HG02981 (cell line): ENCODE measurements around the gene SCPEP1.
"Not testable (repeated sequence)": the region's sequence is repeated elsewhere in the genome, so short reads cannot be mapped to it uniquely, and the experiment has no call there.

Source experiments
- ATAC-seq: cut with Tn5 transposase; IDR thresholded peaks from one replicate; pipeline ENCODE4 v1.9.1; 2021; ENCODE audit warnings: mild to moderate bottlenecking, moderate library complexity; ENCODE audit not compliant: unreplicated experiment

The SCPEP1 gene

GRCh38 chr17:56977673-56978395 lies at the start of gene SCPEP1:
Gene SCPEP1 (plus strand): TSS chr17:56978131. CDS start chr17:56978160, 29 bp downstream.
- peak; percentile 81 for ATAC-seq

GRCh38 chr17:56928586-56928985 lies 49.3 kb upstream of the SCPEP1 start:
- ATAC-seq, result no peak

- ATAC-seq, result no peak
Observed at GRCh38 chr17:56929362-56929969, 48.5 kb upstream of the SCPEP1 start.

GRCh38 chr17:56930739-56931337 lies 47.1 kb upstream of the SCPEP1 start:
- no peak for ATAC-seq

GRCh38 chr17:56933151-56933745 lies 44.7 kb upstream of the SCPEP1 start:
- ATAC-seq, result no peak

- ATAC-seq, result no peak
Observed at GRCh38 chr17:56933868-56934267, 44.1 kb upstream of the SCPEP1 start.

GRCh38 chr17:56934280-56934679 lies 43.7 kb upstream of the SCPEP1 start:
- no peak for ATAC-seq

- ATAC-seq, result no peak
Observed at GRCh38 chr17:56935461-56935860, 42.5 kb upstream of the SCPEP1 start.

- ATAC-seq, result no peak
Observed at GRCh38 chr17:56936697-56937322, 41.1 kb upstream of the SCPEP1 start.

GRCh38 chr17:56937687-56938086 lies 40.2 kb upstream of the SCPEP1 start:
- no peak for ATAC-seq

GRCh38 chr17:56938206-56938605 lies 39.7 kb upstream of the SCPEP1 start:
- ATAC-seq, result not testable (repeated sequence)

GRCh38 chr17:56939869-56940484 lies 38.0 kb upstream of the SCPEP1 start:
- ATAC-seq, result peak; percentile 54

GRCh38 chr17:56943505-56944125 lies 34.3 kb upstream of the SCPEP1 start:
- no peak for ATAC-seq

GRCh38 chr17:56945938-56946505 lies 31.9 kb upstream of the SCPEP1 start:
- no peak for ATAC-seq

GRCh38 chr17:56947741-56948140 lies 30.2 kb upstream of the SCPEP1 start:
- no peak for ATAC-seq

GRCh38 chr17:56948491-56948890 lies 29.4 kb upstream of the SCPEP1 start:
- no peak for ATAC-seq

GRCh38 chr17:56949595-56949994 lies 28.3 kb upstream of the SCPEP1 start:
- no peak for ATAC-seq

GRCh38 chr17:56956992-56957391 lies 20.9 kb upstream of the SCPEP1 start:
- ATAC-seq, result no peak

- ATAC-seq, result peak; percentile 99
Observed at GRCh38 chr17:56960596-56961538, 17.1 kb upstream of the SCPEP1 start, which contains the start of gene COIL. Gene COIL (minus strand): TSS chr17:56961050. CDS start chr17:56961019, 31 bp downstream.
